NCI-H226 (cell line): ENCODE results near the gene MBD5.

ENCODE experiments used
- DNase-seq: peaks from one replicate; pipeline ENCODE4 v3.0.0-alpha.2; 2015

MBD5 gene

DNA sequence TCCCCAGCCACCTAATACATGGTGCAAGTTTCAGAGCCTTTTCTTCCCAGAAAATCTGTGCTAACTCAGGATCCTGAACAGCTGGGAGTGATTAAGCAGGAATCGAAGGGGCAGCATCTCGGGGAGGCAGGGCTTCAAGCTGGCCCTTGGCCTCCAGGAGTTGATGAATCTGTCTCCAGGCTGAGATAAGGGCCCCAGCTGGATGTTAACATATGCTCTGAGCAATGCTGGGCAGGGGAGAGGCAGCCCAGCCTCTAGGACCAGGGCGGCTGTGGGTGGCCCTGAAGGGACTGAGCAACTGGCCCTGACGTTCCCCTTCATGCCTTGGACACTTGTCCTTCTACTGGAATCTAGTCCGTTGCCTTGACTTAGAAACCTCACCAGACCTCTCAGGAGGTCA, 539.6 kb downstream of the MBD5 start:
- no peak for DNase-seq

DNA sequence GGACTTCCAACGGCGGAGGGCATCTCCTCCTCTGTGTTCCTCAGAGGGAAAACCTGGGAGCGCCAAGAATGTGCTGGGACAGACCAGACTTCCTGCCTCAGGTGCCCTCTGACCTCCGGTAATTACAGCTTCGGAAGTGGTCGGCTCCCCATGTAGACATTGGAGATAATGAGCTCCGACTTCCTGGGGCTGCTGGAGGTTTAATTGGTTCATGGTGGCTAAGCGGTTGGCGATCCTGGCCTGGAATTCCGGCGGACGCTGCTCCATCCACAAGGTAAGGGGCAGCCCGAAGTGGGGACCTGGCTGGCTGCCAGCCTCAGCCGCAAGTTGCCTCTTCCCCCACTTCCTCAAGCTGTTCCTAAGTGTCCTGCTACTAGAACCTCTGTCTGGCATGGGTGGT, 540.5 kb downstream of the MBD5 start:
- no peak for DNase-seq

GRCh38 chr2:148565272-148565894, 544.5 kb downstream of the MBD5 start:
- DNase-seq = no peak
